Stimulated activated CD8-positive, alpha-beta memory T cell treated with anti-CD3 and anti-CD28 coated beads, Interleukin-4, amount 100 ng/mL, for 1 hour (primary cell): Measurements from ENCODE around the gene HCN4.
A peak's percentile ranks its signal among the peaks of the same experiment; 100 is the strongest.

Experiments used
- DNase-seq, 2 donors: peaks; one replicate each; pipeline ENCODE4 v3.0.0-alpha.2; 2020; ENCODE audit warnings: low read depth in 2 of 2, low spot score in 1 of 2

The HCN4 gene

GRCh38 chr15:73346735-73347312 lies 21.9 kb downstream of the HCN4 start:
- peak; percentile 13 to 15 for DNase-seq

- no peak for DNase-seq
These were observed 23.1 kb downstream of the HCN4 start for GRCh38 chr15:73345658-73346057.

GRCh38 chr15:73344056-73344455 lies 24.7 kb downstream of the HCN4 start:
- DNase-seq = no peak

GRCh38 chr15:73341886-73342600 lies 26.7 kb downstream of the HCN4 start:
- no peak for DNase-seq

- DNase-seq = no peak
These were observed 28.1 kb downstream of the HCN4 start for GRCh38 chr15:73340502-73341192.

- DNase-seq = no peak
These were observed 30.0 kb downstream of the HCN4 start for GRCh38 chr15:73338606-73339374.

- no peak for DNase-seq
These were observed 30.7 kb downstream of the HCN4 start for GRCh38 chr15:73338058-73338457.

GRCh38 chr15:73337187-73337586 lies 31.6 kb downstream of the HCN4 start:
- no peak for DNase-seq

GRCh38 chr15:73336756-73337155 lies 32.0 kb downstream of the HCN4 start:
- DNase-seq = no peak

- DNase-seq = no peak
These were observed 33.3 kb downstream of the HCN4 start for GRCh38 chr15:73335471-73335870.

- DNase-seq = no peak
These were observed 33.7 kb downstream of the HCN4 start for GRCh38 chr15:73335026-73335425.

GRCh38 chr15:73334086-73334485 lies 34.7 kb downstream of the HCN4 start:
- DNase-seq = no peak

GRCh38 chr15:73333001-73333400 lies 35.8 kb downstream of the HCN4 start:
- no peak for DNase-seq

- no peak for DNase-seq
These were observed 36.5 kb downstream of the HCN4 start for GRCh38 chr15:73331991-73332925.

GRCh38 chr15:73331501-73331900 lies 37.3 kb downstream of the HCN4 start:
- no peak for DNase-seq

GRCh38 chr15:73330206-73331051 lies 38.3 kb downstream of the HCN4 start:
- no peak for DNase-seq

GRCh38 chr15:73329501-73330200 lies 39.1 kb downstream of the HCN4 start:
- DNase-seq = no peak

- DNase-seq = no peak
These were observed 39.8 kb downstream of the HCN4 start for GRCh38 chr15:73328981-73329380.
